Measurements from ENCODE around the gene MRFAP1L1. TPM values are rescaled to one million over a fixed set of nuclear protein-coding genes. Genes with fewer than 3 reads are reported as not detected.

The MRFAP1L1 gene
- total and polyA plus RNA-seq, 10 of the 15 experiments (the other 5 are each of a cell fraction or from before 2014, with no cell fraction given): 30.6 to 85.1 (median 52.9) TPM

DNA sequence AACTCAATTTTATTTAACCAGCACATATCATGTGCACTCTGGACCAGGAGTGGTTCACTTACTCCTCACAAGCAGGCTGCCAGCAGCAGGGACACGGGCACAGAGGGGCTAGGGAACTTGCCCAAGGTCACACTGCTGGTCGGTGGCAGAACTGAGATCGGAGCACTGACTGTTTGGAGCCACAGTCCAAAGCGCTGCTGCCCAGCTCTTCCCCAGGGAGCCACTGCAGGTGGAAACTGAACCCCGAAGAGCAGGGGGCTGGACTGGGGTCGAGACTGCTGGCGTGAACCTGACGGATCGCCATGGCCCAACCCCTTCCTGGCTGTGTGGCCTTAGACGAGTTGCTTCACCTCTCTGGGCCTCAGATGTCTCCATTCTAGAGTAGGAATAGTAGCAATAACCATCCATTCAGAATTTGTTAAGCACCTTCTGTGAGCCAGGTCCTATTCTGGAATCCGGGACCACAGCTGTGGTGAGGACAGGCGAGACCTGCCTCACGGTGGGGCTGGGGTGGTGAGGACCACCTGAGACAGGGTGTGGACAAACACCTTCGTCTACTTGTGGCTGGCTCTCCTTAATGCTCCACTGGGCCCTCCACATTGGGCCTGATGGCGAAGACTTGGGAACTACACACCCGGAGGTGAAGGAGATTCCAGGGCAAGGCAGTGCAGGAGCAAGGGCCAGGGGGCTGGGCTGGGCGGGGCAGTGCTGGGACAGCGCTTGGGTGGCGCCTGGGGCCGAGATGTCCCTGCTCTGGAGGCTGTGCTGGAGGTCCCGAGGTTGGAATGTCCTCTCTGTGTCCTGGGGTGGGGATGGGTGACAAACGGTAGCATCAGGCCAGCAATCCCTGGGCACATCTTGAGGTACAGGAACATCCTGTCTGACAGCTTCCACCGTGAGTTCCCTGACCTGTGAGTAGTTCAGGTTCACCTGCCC, 40.9 kb upstream of the MRFAP1L1 start:
- RAD21 ChIA-PET (ENCODE audit: unreplicated experiment): no interaction called here
- no peak for ATAC-seq
- no peak overlapping the region for H3K4me2 ChIP-seq (ENCODE audit: control insufficient read depth, insufficient read depth)
- intact Hi-C loops (cut with micrococcal nuclease; ENCODE audit: unreplicated experiment): no loop called here
- no peak overlapping the region for H3K9ac ChIP-seq (ENCODE audit: control insufficient read depth, insufficient read depth, low read length)
- CTCF ChIA-PET: interaction anchor here (1.3 to 1.5 kb wide), 2 partner anchors 22 to 123 kb away, joined by 5 read pairs; no protein-coding TSS in a partner anchor
- no TSS peak for BruUV-seq (replicated peaks)
- H3K27ac ChIP-seq (ENCODE audit: control insufficient read depth, insufficient read depth): no peak overlapping the region
- H3K36me3 ChIP-seq (ENCODE audit: control insufficient read depth in 2 of 2, insufficient read depth in 2 of 2, low read length in 1 of 2): no peaks in the 10 kb centered on the region
- no peaks in the 10 kb centered on the region for H3K9me3 ChIP-seq (replicated peaks; ENCODE audit: control insufficient read depth, insufficient read depth, low read length)
- H3K4me1 ChIP-seq (ENCODE audit: control insufficient read depth, insufficient read depth, low read length): no peaks in the 10 kb centered on the region
- DNase-seq (ENCODE audit: low read depth, low spot score): no peak
- no peak for FAIRE-seq
- SMC1A ChIA-PET (ENCODE audit: uncharacterized antibody, unreplicated experiment): interaction anchor here (0.6 kb wide), 1 partner anchor 20 kb away, joined by 4 read pairs; no protein-coding TSS in a partner anchor
- POLR2A ChIA-PET: no interaction called here
- in situ Hi-C loops (cut with MboI): no loop called here
- TF ChIP-seq HDAC2 (IDR thresholded peaks at IDR 0.05) (no peak), KDM1A (IDR thresholded peaks at IDR 0.05; ENCODE audit: borderline replicate concordance) (no peak), TBL1XR1 (IDR thresholded peaks at IDR 0.05; ENCODE audit: low read depth, low read length) (no peak), CBX3 (IDR thresholded peaks at IDR 0.05; ENCODE audit: borderline replicate concordance, low read depth) (no peak), FOXK2 (IDR thresholded peaks at IDR 0.05) (no peak), RELA (IDR thresholded peaks at IDR 0.05; ENCODE audit: borderline replicate concordance, partially characterized antibody) (no peak), GATAD2B (conservative IDR thresholded peaks at IDR 0.05; ENCODE audit: low read depth) (no peak), DPF2 (IDR thresholded peaks at IDR 0.05) (no peak), BCL11A (IDR thresholded peaks at IDR 0.05; ENCODE audit: low read depth, low read length) (no peak)
- TF ChIP-seq, protein P1, sequence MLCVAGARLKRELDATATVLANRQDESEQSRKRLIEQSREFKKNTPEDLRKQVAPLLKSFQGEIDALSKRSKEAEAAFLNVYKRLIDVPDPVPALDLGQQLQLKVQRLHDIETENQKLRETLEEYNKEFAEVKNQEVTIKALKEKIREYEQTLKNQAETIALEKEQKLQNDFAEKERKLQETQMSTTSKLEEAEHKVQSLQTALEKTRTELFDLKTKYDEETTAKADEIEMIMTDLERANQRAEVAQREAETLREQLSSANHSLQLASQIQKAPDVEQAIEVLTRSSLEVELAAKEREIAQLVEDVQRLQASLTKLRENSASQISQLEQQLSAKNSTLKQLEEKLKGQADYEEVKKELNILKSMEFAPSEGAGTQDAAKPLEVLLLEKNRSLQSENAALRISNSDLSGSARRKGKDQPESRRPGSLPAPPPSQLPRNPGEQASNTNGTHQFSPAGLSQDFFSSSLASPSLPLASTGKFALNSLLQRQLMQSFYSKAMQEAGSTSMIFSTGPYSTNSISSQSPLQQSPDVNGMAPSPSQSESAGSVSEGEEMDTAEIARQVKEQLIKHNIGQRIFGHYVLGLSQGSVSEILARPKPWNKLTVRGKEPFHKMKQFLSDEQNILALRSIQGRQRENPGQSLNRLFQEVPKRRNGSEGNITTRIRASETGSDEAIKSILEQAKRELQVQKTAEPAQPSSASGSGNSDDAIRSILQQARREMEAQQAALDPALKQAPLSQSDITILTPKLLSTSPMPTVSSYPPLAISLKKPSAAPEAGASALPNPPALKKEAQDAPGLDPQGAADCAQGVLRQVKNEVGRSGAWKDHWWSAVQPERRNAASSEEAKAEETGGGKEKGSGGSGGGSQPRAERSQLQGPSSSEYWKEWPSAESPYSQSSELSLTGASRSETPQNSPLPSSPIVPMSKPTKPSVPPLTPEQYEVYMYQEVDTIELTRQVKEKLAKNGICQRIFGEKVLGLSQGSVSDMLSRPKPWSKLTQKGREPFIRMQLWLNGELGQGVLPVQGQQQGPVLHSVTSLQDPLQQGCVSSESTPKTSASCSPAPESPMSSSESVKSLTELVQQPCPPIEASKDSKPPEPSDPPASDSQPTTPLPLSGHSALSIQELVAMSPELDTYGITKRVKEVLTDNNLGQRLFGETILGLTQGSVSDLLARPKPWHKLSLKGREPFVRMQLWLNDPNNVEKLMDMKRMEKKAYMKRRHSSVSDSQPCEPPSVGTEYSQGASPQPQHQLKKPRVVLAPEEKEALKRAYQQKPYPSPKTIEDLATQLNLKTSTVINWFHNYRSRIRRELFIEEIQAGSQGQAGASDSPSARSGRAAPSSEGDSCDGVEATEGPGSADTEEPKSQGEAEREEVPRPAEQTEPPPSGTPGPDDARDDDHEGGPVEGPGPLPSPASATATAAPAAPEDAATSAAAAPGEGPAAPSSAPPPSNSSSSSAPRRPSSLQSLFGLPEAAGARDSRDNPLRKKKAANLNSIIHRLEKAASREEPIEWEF (IDR thresholded peaks at IDR 0.05; ENCODE audit: insufficient replicate concordance, low read depth, low read length): no peak
- TF ChIP-seq, protein P2, sequence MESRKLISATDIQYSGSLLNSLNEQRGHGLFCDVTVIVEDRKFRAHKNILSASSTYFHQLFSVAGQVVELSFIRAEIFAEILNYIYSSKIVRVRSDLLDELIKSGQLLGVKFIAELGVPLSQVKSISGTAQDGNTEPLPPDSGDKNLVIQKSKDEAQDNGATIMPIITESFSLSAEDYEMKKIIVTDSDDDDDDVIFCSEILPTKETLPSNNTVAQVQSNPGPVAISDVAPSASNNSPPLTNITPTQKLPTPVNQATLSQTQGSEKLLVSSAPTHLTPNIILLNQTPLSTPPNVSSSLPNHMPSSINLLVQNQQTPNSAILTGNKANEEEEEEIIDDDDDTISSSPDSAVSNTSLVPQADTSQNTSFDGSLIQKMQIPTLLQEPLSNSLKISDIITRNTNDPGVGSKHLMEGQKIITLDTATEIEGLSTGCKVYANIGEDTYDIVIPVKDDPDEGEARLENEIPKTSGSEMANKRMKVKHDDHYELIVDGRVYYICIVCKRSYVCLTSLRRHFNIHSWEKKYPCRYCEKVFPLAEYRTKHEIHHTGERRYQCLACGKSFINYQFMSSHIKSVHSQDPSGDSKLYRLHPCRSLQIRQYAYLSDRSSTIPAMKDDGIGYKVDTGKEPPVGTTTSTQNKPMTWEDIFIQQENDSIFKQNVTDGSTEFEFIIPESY (IDR thresholded peaks at IDR 0.05): no peak
- H2AFZ ChIP-seq (ENCODE audit: control insufficient read depth, low read depth, low read length): no peak overlapping the region
- 45% methylated on average over 22 of the region's 23 CpGs for WGBS (ENCODE audit: insufficient coverage, insufficient replicate concordance, low lambda C conversion rate, missing lambda C conversion rate)
- no peaks in the 10 kb centered on the region for H4K20me1 ChIP-seq (ENCODE audit: control insufficient read depth, insufficient read depth)
- H3K79me2 ChIP-seq (ENCODE audit: control insufficient read depth, insufficient read depth, low read length): no peaks in the 10 kb centered on the region
- no peak overlapping the region for H3K4me3 ChIP-seq
- H3K27me3 ChIP-seq (replicated peaks in 1 of 2; ENCODE audit: control insufficient read depth in 2 of 2, insufficient read depth in 2 of 2, low read length in 1 of 2): no peaks in the 10 kb centered on the region; a peak in 1 of 4 replicates

Measured in GM12878 (cell line).